ENCODE data around the gene MARVELD2. TPM values are rescaled to one million over a fixed set of nuclear protein-coding genes. Genes with fewer than 3 reads are reported as not detected.

MARVELD2 gene
- total and polyA plus RNA-seq, 2 of the 13 experiments (the other 11 are each of a cell fraction or from before 2014, with no cell fraction given) = 11.1 to 15.4 TPM

- CTCF ChIA-PET (ENCODE audit: low intra/inter-chr PET ratio, low total read pairs) = no interaction called here
- Histone ChIP-seq H3K9ac (ENCODE audit: insufficient read depth, low read depth, low read length) (no peak overlapping the region), H3K4me3 (replicated peaks in 1 of 3; ENCODE audit: insufficient read depth in 1 of 3, low read depth in 2 of 3, low read length in 3 of 3) (no peak overlapping the region), H3K27ac (ENCODE audit: extremely low read length, insufficient read depth, low read length) (no peak overlapping the region), H3K4me1 (ENCODE audit: insufficient read depth, low read length) (peaks cover 19% of the 10 kb centered on the region), H3K4me2 (ENCODE audit: low read depth, low read length) (no peak overlapping the region), H3K9me3 (ENCODE audit: low read length) (no peaks in the 10 kb centered on the region), H3K27me3 (ENCODE audit: control insufficient read depth in 1 of 2, insufficient read depth in 2 of 2, low read length in 2 of 2) (no peaks in the 10 kb centered on the region), H2AFZ (ENCODE audit: low read length) (no peak overlapping the region), H3K36me3 (replicated peaks in 1 of 2; ENCODE audit: control insufficient read depth in 1 of 2, insufficient read depth in 2 of 2, low read length in 2 of 2) (no peaks in the 10 kb centered on the region), H3K79me2 (ENCODE audit: insufficient read depth, low read length) (no peaks in the 10 kb centered on the region), H4K20me1 (ENCODE audit: insufficient read depth, low read length) (no peaks in the 10 kb centered on the region)
- TF ChIP-seq NFYC (CRISPR knock-in tag; IDR thresholded peaks at IDR 0.05) (no peak), ZNF607 (CRISPR knock-in tag; IDR thresholded peaks at IDR 0.05; ENCODE audit: borderline replicate concordance) (no peak), PATZ1 (CRISPR knock-in tag; IDR thresholded peaks at IDR 0.05) (no peak), TIGD3 (CRISPR knock-in tag; IDR thresholded peaks at IDR 0.05; ENCODE audit: borderline replicate concordance) (no peak), GATAD1 (CRISPR knock-in tag; IDR thresholded peaks at IDR 0.05) (no peak), TFAP4 (IDR thresholded peaks at IDR 0.05; ENCODE audit: borderline replicate concordance, low read depth) (no peak), ZNF281 (CRISPR knock-in tag; IDR thresholded peaks at IDR 0.05; ENCODE audit: borderline replicate concordance) (no peak), BRF2 (CRISPR knock-in tag; IDR thresholded peaks at IDR 0.05) (no peak), FOXA3 (CRISPR knock-in tag; IDR thresholded peaks at IDR 0.05) (no peak), ZBTB7A (CRISPR knock-in tag; IDR thresholded peaks at IDR 0.05) (no peak), KLF12 (CRISPR knock-in tag; IDR thresholded peaks at IDR 0.05; ENCODE audit: borderline replicate concordance) (no peak), STAG1 (CRISPR knock-in tag; IDR thresholded peaks at IDR 0.05) (no peak), TEAD2 (CRISPR knock-in tag; IDR thresholded peaks at IDR 0.05) (no peak), TRIM24 (CRISPR knock-in tag; IDR thresholded peaks at IDR 0.05) (no peak), NCOA2 (CRISPR knock-in tag; IDR thresholded peaks at IDR 0.05) (no peak)
- FAIRE-seq = no peak
- WGBS (ENCODE audit: low lambda C conversion rate) = 56% methylated on average over 1 of the region's 1 CpG
- no peak for ATAC-seq
- BruUV-seq (replicated peaks) = no TSS peak
- intact Hi-C loops (cut with micrococcal nuclease; ENCODE audit: unreplicated experiment) = loop anchor here (1.0 kb wide), 1 partner anchor 44 kb away; no protein-coding TSS in a partner anchor
- POLR2A ChIA-PET = no interaction called here
- in situ Hi-C loops (cut with HindIII; ENCODE audit: extremely low pct_ligation_motif_present, low pct_unique_long_range_greater_than_20kb) = no loop called here
- DNase-seq (ENCODE audit: low spot score) = no peak
Measured at GRCh38 chr5:69468631-69469030, 53.7 kb downstream of the MARVELD2 start.

All from HepG2 (cell line).